PC-9 (cell line): ENCODE data around the gene PTGER2. TPM values are rescaled to one million over a fixed set of nuclear protein-coding genes. Genes with fewer than 3 reads are reported as not detected.
A peak's percentile ranks its signal among the peaks of the same experiment; 100 is the strongest.

ENCODE experiments used
- BruUV-seq: library from RNA; stranded (reverse); fragments of 400-500 nt; replicated peaks from 2 replicates; lab custom pipeline; 2021; lab: Mats Ljungman, UMichigan
- CTCF ChIA-PET: fragments of 300-600 bp; sonication (Branson Sonifier 250); formaldehyde crosslinking; loops from one replicate; lab custom pipeline; 2022; ENCODE audit warnings: antibody characterized with exemption; lab: Charles Lee
- POLR2A ChIA-PET: fragments of 300-600 bp; sonication (Branson Sonifier 250); formaldehyde crosslinking; loops from one replicate; lab custom pipeline; 2022; ENCODE audit warnings: antibody characterized with exemption; ENCODE audit not compliant: unreplicated experiment; lab: Charles Lee
- DNase-seq, 2 experiments: peaks; one replicate each; pipeline versions ENCODE4 v3.0.0 to v3.0.0-alpha.2; 2015 to 2022; ENCODE audit warnings: mixed read lengths in 1 of 2
- H2AFZ ChIP-seq: fragments of 200-600 bp; sonication (generic); 2 replicates; pipeline ENCODE4 v1.8.1; 2017; ENCODE audit warnings: antibody characterized with exemption
- H3F3A ChIP-seq: fragments of 200-600 bp; sonication (generic); 2 replicates; pipeline ENCODE4 v1.8.1; 2017; ENCODE audit warnings: antibody characterized with exemption, mild to moderate bottlenecking, low read depth; ENCODE audit not compliant: insufficient read depth
- H3K27ac ChIP-seq: fragments of 200-600 bp; sonication (generic); 2 replicates; pipeline ENCODE4 v1.6.1; 2016; ENCODE audit warnings: mixed run types
- H3K27me3 ChIP-seq: fragments of 200-600 bp; sonication (generic); 2 replicates; pipeline ENCODE4 v1.6.1; 2016; ENCODE audit warnings: low read depth, mixed run types; ENCODE audit not compliant: insufficient read depth
- H3K36me3 ChIP-seq: fragments of 200-600 bp; sonication (generic); 2 replicates; pipeline ENCODE4 v1.6.1; 2016; ENCODE audit warnings: low read depth, mixed run types
- H3K4me1 ChIP-seq: fragments of 200-600 bp; sonication (generic); replicated peaks from 2 replicates; pipeline ENCODE4 v1.6.1; 2016; ENCODE audit warnings: mixed run types; ENCODE audit not compliant: insufficient read depth
- H3K4me2 ChIP-seq: fragments of 200-600 bp; sonication (generic); 2 replicates; pipeline ENCODE4 v1.6.1; 2017; ENCODE audit warnings: mixed run types
- H3K4me3 ChIP-seq: fragments of 200-600 bp; sonication (generic); 2 replicates; pipeline ENCODE4 v1.6.1; 2016; ENCODE audit warnings: mixed run types
- H3K79me2 ChIP-seq: fragments of 200-600 bp; sonication (generic); 2 replicates; pipeline ENCODE4 v1.6.1; 2017; ENCODE audit warnings: low read depth, mixed run types
- H3K9me2 ChIP-seq: fragments of 200-600 bp; sonication (generic); 2 replicates; pipeline ENCODE4 v1.8.1; 2017; ENCODE audit warnings: mild to moderate bottlenecking; ENCODE audit not compliant: insufficient read depth
- H3K9me3 ChIP-seq: fragments of 200-600 bp; sonication (generic); 2 replicates; pipeline ENCODE4 v1.8.1; 2016; ENCODE audit warnings: low read depth; ENCODE audit not compliant: insufficient read depth
- H4K20me1 ChIP-seq: fragments of 200-600 bp; sonication (generic); 2 replicates; pipeline ENCODE4 v1.8.1; 2017; ENCODE audit not compliant: insufficient read depth
- EZH2 ChIP-seq: fragments of 200-600 bp; sonication (generic); IDR thresholded peaks from 2 replicates; pipeline ENCODE4 v1.8.0; 2017; ENCODE audit warnings: antibody characterized with exemption, low read depth
- intact Hi-C: fragments of 100-400 bp; cut with micrococcal nuclease; formaldehyde crosslinking; loops from one replicate; pipeline ENCODE4 v1.10.0; 2022; ENCODE audit not compliant: unreplicated experiment
- total RNA-seq: library from RNA; stranded (reverse); gene quantifications from 2 replicates; pipeline ENCODE4 v1.2.3, GENCODE V29; 2021
- TF ChIP-seq, protein P1 (sequence below): fragments of 200-600 bp; sonication (generic); conservative IDR thresholded peaks from 2 replicates; pipeline ENCODE4 v1.6.1; 2017; ENCODE audit warnings: mixed run types, antibody characterized with exemption, mild to moderate bottlenecking, moderate library complexity

Gene PTGER2
- total RNA-seq, 1 experiment from 2014 or later: 0.15 TPM

DNA sequence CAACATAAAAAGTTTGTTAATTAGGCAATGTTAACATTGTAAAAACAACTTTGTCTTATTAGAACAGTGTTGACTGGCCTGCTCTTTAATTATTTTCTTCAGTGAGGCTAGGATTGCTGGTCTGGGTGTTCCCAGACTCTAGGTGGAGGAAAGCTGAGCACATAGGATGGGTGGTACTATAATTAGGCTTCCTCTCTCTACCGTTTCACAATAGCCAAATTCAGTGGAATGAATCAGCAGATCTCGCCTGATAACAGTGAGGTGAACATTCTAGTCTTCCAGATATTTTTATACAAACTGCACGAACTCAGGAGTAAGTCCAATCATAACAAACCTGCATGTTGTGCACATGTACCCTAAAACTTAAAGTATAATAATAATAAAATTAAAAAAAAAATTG lies 34.7 kb upstream of the PTGER2 start:
- Histone ChIP-seq H3K27ac (no peak overlapping the region), H3K27me3 (no peaks in the 10 kb centered on the region), H3K79me2 (no peaks in the 10 kb centered on the region), H2AFZ (no peak overlapping the region), H3K4me2 (0 out of 2 replicates have a peak overlapping the region, but pooled peaks have one; percentile 7), H3K9me3 (no peaks in the 10 kb centered on the region; the same call in 1 of the 2 replicates), H3K4me1 (peaks cover 12% of the 10 kb centered on the region), H3F3A (no peaks in the 10 kb centered on the region; the same call in 1 of the 2 replicates), H3K9me2 (no peaks in the 10 kb centered on the region), H3K36me3 (no peaks in the 10 kb centered on the region), H4K20me1 (no peaks in the 10 kb centered on the region), H3K4me3 (no peak overlapping the region)
- intact Hi-C loops: no loop called here
- DNase-seq: peak; percentile 18 to 48
- TF ChIP-seq, protein P1, sequence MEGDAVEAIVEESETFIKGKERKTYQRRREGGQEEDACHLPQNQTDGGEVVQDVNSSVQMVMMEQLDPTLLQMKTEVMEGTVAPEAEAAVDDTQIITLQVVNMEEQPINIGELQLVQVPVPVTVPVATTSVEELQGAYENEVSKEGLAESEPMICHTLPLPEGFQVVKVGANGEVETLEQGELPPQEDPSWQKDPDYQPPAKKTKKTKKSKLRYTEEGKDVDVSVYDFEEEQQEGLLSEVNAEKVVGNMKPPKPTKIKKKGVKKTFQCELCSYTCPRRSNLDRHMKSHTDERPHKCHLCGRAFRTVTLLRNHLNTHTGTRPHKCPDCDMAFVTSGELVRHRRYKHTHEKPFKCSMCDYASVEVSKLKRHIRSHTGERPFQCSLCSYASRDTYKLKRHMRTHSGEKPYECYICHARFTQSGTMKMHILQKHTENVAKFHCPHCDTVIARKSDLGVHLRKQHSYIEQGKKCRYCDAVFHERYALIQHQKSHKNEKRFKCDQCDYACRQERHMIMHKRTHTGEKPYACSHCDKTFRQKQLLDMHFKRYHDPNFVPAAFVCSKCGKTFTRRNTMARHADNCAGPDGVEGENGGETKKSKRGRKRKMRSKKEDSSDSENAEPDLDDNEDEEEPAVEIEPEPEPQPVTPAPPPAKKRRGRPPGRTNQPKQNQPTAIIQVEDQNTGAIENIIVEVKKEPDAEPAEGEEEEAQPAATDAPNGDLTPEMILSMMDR: no peak
- no peak for TF ChIP-seq EZH2
- ChIA-PET POLR2A (no interaction called here), CTCF (no interaction called here)
- no TSS peak for BruUV-seq

DNA sequence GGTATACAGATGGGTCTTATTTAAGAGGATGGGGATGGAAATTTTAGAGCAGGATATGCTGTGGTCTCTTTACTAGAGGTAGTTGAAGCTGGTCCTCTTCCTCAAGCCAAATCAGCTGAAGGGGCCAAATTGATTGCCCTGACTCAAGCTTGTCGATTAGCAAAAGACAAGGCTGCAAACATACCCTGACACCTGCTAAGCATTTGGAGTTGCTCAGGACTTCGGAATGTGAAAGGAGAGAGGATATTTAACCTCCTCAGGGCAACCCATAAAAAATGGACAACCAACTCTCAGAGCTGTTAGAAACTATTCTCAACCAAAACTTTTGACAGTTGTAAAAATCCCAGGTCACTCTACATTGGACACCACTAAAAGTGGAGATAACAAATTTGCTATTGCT lies 31.0 kb upstream of the PTGER2 start:
- intact Hi-C loops: no loop called here
- H3K27ac ChIP-seq: no peak overlapping the region
- no peaks in the 10 kb centered on the region for H3K27me3 ChIP-seq
- no peaks in the 10 kb centered on the region; the same call in 1 of the 2 replicates for H3F3A ChIP-seq
- no peak for TF ChIP-seq EZH2
- TF ChIP-seq, protein P1: no peak
- no peak overlapping the region for H3K4me3 ChIP-seq
- H3K36me3 ChIP-seq: no peaks in the 10 kb centered on the region
- peaks cover 5% of the 10 kb centered on the region; the same call in 1 of the 2 replicates for H3K9me2 ChIP-seq
- no TSS peak for BruUV-seq
- H4K20me1 ChIP-seq: no peaks in the 10 kb centered on the region
- H3K79me2 ChIP-seq: no peaks in the 10 kb centered on the region
- H2AFZ ChIP-seq: no peak overlapping the region
- no peak overlapping the region for H3K4me2 ChIP-seq
- ChIA-PET POLR2A (no interaction called here), CTCF (no interaction called here)
- peaks cover 12% of the 10 kb centered on the region for H3K4me1 ChIP-seq
- no peaks in the 10 kb centered on the region; the same call in 1 of the 2 replicates for H3K9me3 ChIP-seq
- DNase-seq: no peak

DNA sequence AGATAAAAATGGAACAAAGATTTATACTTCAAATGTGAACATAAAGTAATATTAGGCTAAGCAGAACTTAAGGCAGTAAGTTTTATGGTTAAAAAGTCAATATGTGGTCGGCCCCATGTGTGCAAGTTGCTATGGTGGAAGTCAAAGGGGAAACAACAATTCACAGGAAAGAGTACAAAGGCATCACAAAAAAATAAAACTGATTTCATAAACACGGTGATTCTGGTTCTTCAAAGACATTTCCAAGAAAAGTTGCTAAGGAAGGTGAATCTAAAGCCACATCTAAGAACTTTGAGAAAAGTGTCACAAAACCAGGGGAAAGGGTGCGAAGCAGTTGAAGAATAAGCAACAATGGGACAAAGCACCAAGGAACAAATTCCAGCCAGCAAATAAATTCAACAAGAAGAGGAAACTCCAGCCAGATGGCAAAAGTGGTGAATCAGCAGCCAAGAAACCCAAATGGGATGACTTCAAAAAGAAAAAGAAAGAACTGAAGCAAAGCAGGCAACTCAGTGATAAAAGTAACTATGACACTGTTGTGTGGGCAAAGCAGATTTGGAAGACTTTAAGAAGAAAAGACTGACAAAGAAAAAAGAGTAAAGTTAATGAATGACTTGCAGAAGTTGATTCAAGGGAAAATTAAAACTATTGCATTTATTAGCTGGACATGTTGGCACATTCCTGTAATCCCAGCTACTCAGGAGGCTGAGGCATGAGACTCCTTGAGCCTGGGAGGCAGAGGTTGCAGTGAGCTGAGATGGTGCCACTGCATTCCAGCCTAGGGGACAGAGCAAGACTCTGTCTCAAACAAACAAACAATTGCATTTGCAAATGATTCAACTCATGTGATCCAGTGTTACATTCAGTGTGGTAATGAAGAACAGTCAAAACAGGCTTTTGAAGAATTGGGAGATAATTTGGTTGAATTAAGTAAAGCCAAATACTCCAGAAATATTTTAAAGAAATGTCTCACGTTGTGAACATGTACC lies 27.2 kb upstream of the PTGER2 start:
- Histone ChIP-seq H4K20me1 (no peaks in the 10 kb centered on the region), H3F3A (no peaks in the 10 kb centered on the region), H3K4me2 (no peak overlapping the region), H3K9me2 (peaks cover 5% of the 10 kb centered on the region; the same call in 1 of the 2 replicates), H2AFZ (no peak overlapping the region), H3K4me3 (no peak overlapping the region), H3K27me3 (no peaks in the 10 kb centered on the region), H3K4me1 (no peaks in the 10 kb centered on the region), H3K27ac (no peak overlapping the region), H3K36me3 (no peaks in the 10 kb centered on the region), H3K9me3 (no peaks in the 10 kb centered on the region), H3K79me2 (no peaks in the 10 kb centered on the region)
- BruUV-seq: no TSS peak
- ChIA-PET CTCF (no interaction called here), POLR2A (no interaction called here)
- TF ChIP-seq, protein P1: no peak
- TF ChIP-seq EZH2: no peak
- no peak for DNase-seq
- intact Hi-C loops: no loop called here
